ENCODE data around the gene INPP5D.

- TF ChIP-seq GATA2 (IDR thresholded peaks at IDR 0.05; ENCODE audit: low read depth, low read length) (no peak), GATA3 (IDR thresholded peaks at IDR 0.05; ENCODE audit: low read depth, low read length) (no peak)
These were observed 943 bp downstream of the INPP5D start for GRCh38 chr2:233060980-233061590.

All from SH-SY5Y (cell line).